ENCODE results near the gene TMEM184B. TPM values are rescaled to one million over a fixed set of nuclear protein-coding genes. Genes with fewer than 3 reads are reported as not detected.

Gene TMEM184B
- total and polyA plus RNA-seq, 4 donors: 7.5 to 12.6 (median 9.9) TPM

- TF ChIP-seq RAD21 (IDR thresholded peaks at IDR 0.05): no peak
- TF ChIP-seq ZBTB33 (IDR thresholded peaks at IDR 0.05): peak; percentile 88
- no peak for TF ChIP-seq MAX (IDR thresholded peaks at IDR 0.05)
- TF ChIP-seq HNF4G (IDR thresholded peaks at IDR 0.05): no peak
- no peak for TF ChIP-seq EGR1 (IDR thresholded peaks at IDR 0.05; ENCODE audit: low read depth in 2 of 2)
- peak in 1 of 2 donors; percentile 45 for TF ChIP-seq JUND (IDR thresholded peaks at IDR 0.05)
- no peak for TF ChIP-seq NR2F2 (IDR thresholded peaks at IDR 0.05)
- peak in 1 of 2 donors; percentile 23 for TF ChIP-seq RXRA (IDR thresholded peaks at IDR 0.05)
- no peak for TF ChIP-seq SP1 (IDR thresholded peaks at IDR 0.05)
- peak; percentile 47 for TF ChIP-seq REST (IDR thresholded peaks at IDR 0.05)
- no peak for TF ChIP-seq TAF1 (conservative IDR thresholded peaks at IDR 0.05)
- no peak for TF ChIP-seq FOXA2 (IDR thresholded peaks at IDR 0.05)
- TF ChIP-seq YY1 (IDR thresholded peaks at IDR 0.05): peak; percentile 39
- H3K9ac ChIP-seq (ENCODE audit: low read depth in 1 of 2, low read length in 2 of 2): peak within 1 kb of the TSS; percentile 91 to 95
- WGBS: under 1% methylated on average over 85 of the region's 85 CpGs
- no peaks in the 10 kb centered on the region for H3K36me3 ChIP-seq (ENCODE audit: control insufficient read depth in 4 of 4, insufficient read depth in 3 of 4, low read depth in 1 of 4, low read length in 3 of 4)
- DNase-seq (ENCODE audit: low spot score): peak; percentile 98
- H3K4me3 ChIP-seq (ENCODE audit: low read depth in 1 of 3, low read length in 3 of 3): peak within 1 kb of the TSS; percentile 78 to 94 (median 90)
- H3K27me3 ChIP-seq (ENCODE audit: control insufficient read depth in 4 of 4, insufficient read depth in 4 of 4, low read length in 3 of 4): no peaks in the 10 kb centered on the region
- no peaks in the 10 kb centered on the region for H3K9me3 ChIP-seq (ENCODE audit: control insufficient read depth in 4 of 4, low read length in 3 of 4)
- peak within 1 kb of the TSS; percentile 98 to 99 for H3K27ac ChIP-seq (ENCODE audit: low read depth in 1 of 2, low read length in 2 of 2)
- H3K4me1 ChIP-seq (ENCODE audit: control insufficient read depth in 4 of 4, insufficient read depth in 4 of 4, low read length in 3 of 4): peaks cover 0 to 7% (median 3%) of the 10 kb centered on the region in 4 donors
These were observed 70.9 kb downstream of the TMEM184B start, which contains the start of gene MAFF for GRCh38 chr22:38201711-38202436. Gene MAFF, plus strand, starts transcription at chr22:38201994. Its CDS starts 11,860 bp downstream, at chr22:38213854.

GRCh38 chr22:38201371-38201710 is 71.5 kb downstream of the TMEM184B start:
- no peaks in the 10 kb centered on the region for H3K27me3 ChIP-seq (ENCODE audit: control insufficient read depth in 4 of 4, insufficient read depth in 4 of 4, low read length in 3 of 4)
- peaks cover 0 to 7% (median 3%) of the 10 kb centered on the region in 4 donors for H3K4me1 ChIP-seq (ENCODE audit: control insufficient read depth in 4 of 4, insufficient read depth in 4 of 4, low read length in 3 of 4)
- WGBS: 23% methylated on average over 8 of the region's 8 CpGs
- peak overlapping the region; percentile 48 to 94 for H3K9ac ChIP-seq (ENCODE audit: low read depth in 1 of 2, low read length in 2 of 2)
- H3K36me3 ChIP-seq (ENCODE audit: control insufficient read depth in 4 of 4, insufficient read depth in 3 of 4, low read depth in 1 of 4, low read length in 3 of 4): no peaks in the 10 kb centered on the region
- H3K27ac ChIP-seq (ENCODE audit: low read depth in 1 of 2, low read length in 2 of 2): peak overlapping the region; percentile 98 to 99
- no peak for TF ChIP-seq HNF4G (IDR thresholded peaks at IDR 0.05)
- TF ChIP-seq EGR1 (IDR thresholded peaks at IDR 0.05; ENCODE audit: low read depth in 2 of 2): no peak
- no peak for TF ChIP-seq RXRA (IDR thresholded peaks at IDR 0.05)
- no peak for DNase-seq (ENCODE audit: low spot score)
- H3K4me3 ChIP-seq (ENCODE audit: low read depth in 1 of 3, low read length in 3 of 3): peak overlapping the region in 1 of 3 donors; percentile 78
- no peaks in the 10 kb centered on the region for H3K9me3 ChIP-seq (ENCODE audit: control insufficient read depth in 4 of 4, low read length in 3 of 4)

Data from liver (tissue), 9 donors.